Measurements from ENCODE around the gene NDUFAF2.

DNA sequence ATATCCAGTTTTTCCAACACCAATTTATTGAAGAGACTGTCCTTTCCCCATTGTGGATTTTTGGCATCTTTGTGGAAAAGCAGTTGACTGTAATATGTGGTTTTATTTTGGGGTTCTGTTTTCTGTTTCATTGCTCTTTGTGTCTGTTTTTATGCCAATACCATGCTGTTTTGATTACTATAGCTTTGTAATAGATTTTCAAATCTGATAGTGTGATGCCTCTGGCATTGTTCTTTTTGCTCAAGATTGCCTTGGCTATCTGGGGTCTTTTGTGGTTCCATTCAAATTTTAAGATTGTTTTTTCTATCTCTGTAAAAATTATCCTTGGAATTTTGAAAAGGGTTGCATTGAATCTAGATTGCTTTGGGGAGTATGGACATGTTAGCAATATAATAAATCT lies 99.5 kb downstream of the NDUFAF2 start:
- TF ChIP-seq TAF1 (IDR thresholded peaks at IDR 0.05; ENCODE audit: low read depth, low read length) (no peak), RAD21 (IDR thresholded peaks at IDR 0.05 in 1 of 2, conservative IDR thresholded peaks at IDR 0.05 in 1 of 2; ENCODE audit: low read depth in 2 of 2, low read length in 2 of 2) (no peak), GTF2F1 (IDR thresholded peaks at IDR 0.05; ENCODE audit: borderline replicate concordance, low read depth, low read length) (no peak), EZH2 (IDR thresholded peaks at IDR 0.05; ENCODE audit: low read depth, low read length, severe bottlenecking) (no peak), JUND (IDR thresholded peaks at IDR 0.05; ENCODE audit: low read length) (no peak)
- TF ChIP-seq, protein P1, sequence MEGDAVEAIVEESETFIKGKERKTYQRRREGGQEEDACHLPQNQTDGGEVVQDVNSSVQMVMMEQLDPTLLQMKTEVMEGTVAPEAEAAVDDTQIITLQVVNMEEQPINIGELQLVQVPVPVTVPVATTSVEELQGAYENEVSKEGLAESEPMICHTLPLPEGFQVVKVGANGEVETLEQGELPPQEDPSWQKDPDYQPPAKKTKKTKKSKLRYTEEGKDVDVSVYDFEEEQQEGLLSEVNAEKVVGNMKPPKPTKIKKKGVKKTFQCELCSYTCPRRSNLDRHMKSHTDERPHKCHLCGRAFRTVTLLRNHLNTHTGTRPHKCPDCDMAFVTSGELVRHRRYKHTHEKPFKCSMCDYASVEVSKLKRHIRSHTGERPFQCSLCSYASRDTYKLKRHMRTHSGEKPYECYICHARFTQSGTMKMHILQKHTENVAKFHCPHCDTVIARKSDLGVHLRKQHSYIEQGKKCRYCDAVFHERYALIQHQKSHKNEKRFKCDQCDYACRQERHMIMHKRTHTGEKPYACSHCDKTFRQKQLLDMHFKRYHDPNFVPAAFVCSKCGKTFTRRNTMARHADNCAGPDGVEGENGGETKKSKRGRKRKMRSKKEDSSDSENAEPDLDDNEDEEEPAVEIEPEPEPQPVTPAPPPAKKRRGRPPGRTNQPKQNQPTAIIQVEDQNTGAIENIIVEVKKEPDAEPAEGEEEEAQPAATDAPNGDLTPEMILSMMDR (IDR thresholded peaks at IDR 0.05; ENCODE audit: control extremely low read depth in 1 of 3, insufficient read depth in 1 of 3, low read depth in 1 of 3, low read length in 3 of 3) = no peak
